Stomach smooth muscle (tissue), 2 donors: Measurements from ENCODE around the gene ZNF236.
A peak's percentile ranks its signal among the peaks of the same experiment; 100 is the strongest.

Experiments used
- H3K27ac ChIP-seq: one replicate; pipeline ENCODE4 v1.7.0; 2013; ENCODE audit warnings: mild to moderate bottlenecking, low read length, inconsistent platforms
- H3K27me3 ChIP-seq, 2 donors: one replicate each; pipeline ENCODE4 v1.7.0; 2013; ENCODE audit warnings: low read length in 2 of 2; ENCODE audit not compliant: insufficient read depth in 2 of 2, control insufficient read depth in 1 of 2
- H3K36me3 ChIP-seq, 2 donors: one replicate each; pipeline ENCODE4 v1.7.0; 2013; ENCODE audit warnings: low read length in 2 of 2; ENCODE audit not compliant: control insufficient read depth in 2 of 2, insufficient read depth in 2 of 2
- H3K4me1 ChIP-seq: one replicate; pipeline ENCODE4 v1.7.0; 2013; ENCODE audit warnings: low read length; ENCODE audit not compliant: control insufficient read depth, insufficient read depth
- H3K4me3 ChIP-seq, 2 donors: one replicate each; pipeline ENCODE4 v1.7.0; 2013; ENCODE audit warnings: low read length in 2 of 2
- H3K9ac ChIP-seq, 2 donors: one replicate each; pipeline ENCODE4 v1.7.0; 2013; ENCODE audit warnings: low read length in 2 of 2, mild to moderate bottlenecking in 1 of 2
- H3K9me3 ChIP-seq, 2 donors: one replicate each; pipeline ENCODE4 v1.7.0; 2013; ENCODE audit warnings: low read length in 2 of 2; ENCODE audit not compliant: control insufficient read depth in 2 of 2
- donor health status: healthy.
- donor health status: Pancreatic carcinoma.

The ZNF236 gene

DNA sequence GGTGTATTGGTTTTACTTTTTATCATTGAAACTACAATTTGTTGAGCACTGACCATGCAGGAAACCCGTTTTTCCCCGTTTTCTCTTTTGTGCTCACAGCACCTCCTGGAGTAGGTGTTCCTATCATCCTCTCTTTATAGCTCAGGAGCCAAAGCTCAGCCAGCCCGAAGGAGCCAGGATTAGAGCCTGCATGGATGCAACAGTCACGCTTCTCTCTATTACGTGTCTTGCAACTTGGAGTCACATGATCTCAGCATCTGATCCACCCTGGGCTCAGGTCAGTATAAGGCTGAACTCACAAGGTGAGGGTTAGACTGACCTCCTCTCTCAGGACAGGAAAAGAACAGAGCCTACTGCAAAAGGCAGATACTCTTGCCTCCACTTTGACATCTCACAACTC, 159.7 kb downstream of the ZNF236 start:
- H3K9me3 ChIP-seq: no peaks in the 10 kb centered on the region
- H3K27me3 ChIP-seq: no peaks in the 10 kb centered on the region
- H3K36me3 ChIP-seq: peaks cover 0 to 3% of the 10 kb centered on the region in 2 donors
- no peak overlapping the region for H3K4me3 ChIP-seq
- no peak overlapping the region for H3K27ac ChIP-seq
- H3K9ac ChIP-seq: no peak overlapping the region
- peaks cover 5% of the 10 kb centered on the region for H3K4me1 ChIP-seq

DNA sequence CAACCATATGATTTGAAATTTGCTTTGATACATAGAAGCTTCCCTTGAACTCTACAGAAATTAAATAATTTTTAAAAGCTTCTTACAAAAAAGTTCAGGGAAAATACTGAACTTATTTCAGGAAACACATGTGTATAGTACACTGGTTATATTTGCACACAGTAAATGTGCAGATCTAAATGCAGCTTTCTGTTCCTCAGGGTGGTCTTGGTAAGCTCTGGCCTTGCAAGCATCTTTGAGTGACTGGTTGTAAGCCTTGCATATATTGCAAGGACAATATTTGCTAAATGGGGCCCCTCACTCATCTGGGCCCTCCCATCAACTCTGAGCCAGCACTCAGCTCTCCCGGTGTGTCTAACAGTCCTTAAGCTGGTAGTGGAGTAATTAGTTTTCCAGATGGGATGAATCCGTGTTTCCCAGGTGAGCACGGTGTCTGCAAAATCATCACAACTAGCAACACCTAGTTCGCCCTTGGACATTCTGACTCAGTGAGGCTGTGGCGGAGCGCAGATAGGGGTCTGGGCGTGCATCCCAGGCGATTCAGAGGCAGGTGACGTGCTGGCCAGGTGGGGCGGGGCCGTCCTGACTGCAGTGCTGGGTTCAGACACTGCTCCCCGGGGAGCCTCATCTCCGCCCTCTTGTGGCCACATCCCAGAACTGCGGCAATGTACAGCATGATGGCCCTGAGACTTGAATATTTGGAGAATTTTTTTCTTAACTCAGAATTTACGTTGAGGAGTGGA, 160.7 kb downstream of the ZNF236 start:
- H3K4me1 ChIP-seq: peaks cover 5% of the 10 kb centered on the region
- H3K27me3 ChIP-seq: no peaks in the 10 kb centered on the region
- peaks cover 0 to 2% of the 10 kb centered on the region in 2 donors for H3K36me3 ChIP-seq
- H3K9me3 ChIP-seq: no peaks in the 10 kb centered on the region
- H3K27ac ChIP-seq: no peak overlapping the region
- H3K4me3 ChIP-seq: peak overlapping the region in 1 of 2 donors; percentile 35
- H3K9ac ChIP-seq: no peak overlapping the region

DNA sequence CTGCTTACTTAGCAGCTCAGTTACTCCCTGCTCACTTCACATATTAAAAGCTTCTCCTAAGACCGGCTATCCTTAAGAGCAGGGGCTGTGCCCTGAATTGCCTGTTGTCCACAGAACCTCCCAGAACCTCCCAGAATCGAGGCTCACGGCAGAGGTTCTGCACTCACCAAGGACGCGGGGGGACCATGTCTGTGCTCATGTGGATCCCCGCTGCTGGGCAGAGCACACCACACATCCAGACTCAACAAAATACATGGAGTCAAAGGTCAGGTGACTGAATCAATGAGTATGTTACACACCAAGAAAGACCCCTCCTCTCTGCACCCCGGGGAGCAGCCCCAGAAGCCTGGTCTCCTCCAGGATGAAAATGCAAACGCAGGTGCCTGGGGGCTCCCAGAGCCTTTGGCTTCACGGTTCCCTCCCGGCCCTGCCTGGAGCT, 161.3 kb downstream of the ZNF236 start:
- Histone ChIP-seq H3K9ac (no peak overlapping the region), H3K27ac (no peak overlapping the region), H3K9me3 (no peaks in the 10 kb centered on the region), H3K4me3 (no peak overlapping the region), H3K4me1 (peaks cover 5% of the 10 kb centered on the region), H3K27me3 (no peaks in the 10 kb centered on the region), H3K36me3 (peaks cover 0 to 2% of the 10 kb centered on the region in 2 donors)

DNA sequence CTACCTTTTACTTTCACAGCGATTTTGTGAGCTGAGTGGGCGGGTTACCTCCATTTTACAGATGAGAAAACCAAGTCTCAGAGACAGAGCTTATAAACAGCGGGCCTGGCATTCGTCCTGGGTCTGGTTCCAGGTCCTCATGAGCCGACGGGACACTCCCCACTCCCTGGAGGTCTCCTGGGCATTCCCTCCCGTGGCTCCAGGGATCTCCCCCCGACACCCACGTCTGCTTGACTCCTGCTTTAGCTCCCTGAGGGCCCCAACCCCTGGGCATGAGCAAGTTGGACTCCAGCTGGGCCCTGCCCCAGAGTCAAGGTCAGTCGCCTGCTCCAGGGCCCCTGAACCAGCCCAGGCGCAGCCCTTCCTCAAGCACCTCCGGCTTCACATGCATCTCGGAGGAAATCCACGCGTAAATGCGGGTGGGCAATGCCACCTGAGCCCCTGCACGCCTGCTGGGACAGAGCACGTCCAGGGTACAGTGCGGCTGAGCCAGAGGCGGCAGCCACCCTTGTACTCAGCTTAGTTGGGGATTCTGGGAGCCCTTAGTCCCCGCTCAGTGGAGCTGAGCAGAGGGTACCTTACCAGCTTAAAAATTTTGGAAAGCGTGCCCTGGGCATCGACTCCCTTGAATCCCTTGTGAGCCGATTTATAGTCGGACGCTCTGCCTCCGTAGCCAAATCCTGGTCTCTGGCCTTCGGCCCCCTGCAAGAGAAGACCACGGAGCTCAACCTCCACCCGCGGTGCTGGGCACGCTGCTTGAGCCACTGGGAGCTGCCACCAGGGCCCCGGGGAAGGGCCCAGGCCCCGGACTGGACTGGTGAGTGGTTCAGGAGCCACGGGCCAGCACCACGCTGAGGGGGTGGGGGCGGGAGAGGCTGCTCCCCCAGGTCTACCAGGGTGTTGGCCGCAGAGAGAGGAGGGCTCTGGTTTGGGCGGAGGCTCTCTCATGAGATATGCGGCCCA, 162.1 kb downstream of the ZNF236 start:
- Histone ChIP-seq H3K4me3 (no peak overlapping the region), H3K4me1 (peaks cover 5% of the 10 kb centered on the region), H3K9me3 (no peaks in the 10 kb centered on the region), H3K27me3 (no peaks in the 10 kb centered on the region), H3K9ac (no peak overlapping the region), H3K27ac (no peak overlapping the region), H3K36me3 (no peaks in the 10 kb centered on the region)

DNA sequence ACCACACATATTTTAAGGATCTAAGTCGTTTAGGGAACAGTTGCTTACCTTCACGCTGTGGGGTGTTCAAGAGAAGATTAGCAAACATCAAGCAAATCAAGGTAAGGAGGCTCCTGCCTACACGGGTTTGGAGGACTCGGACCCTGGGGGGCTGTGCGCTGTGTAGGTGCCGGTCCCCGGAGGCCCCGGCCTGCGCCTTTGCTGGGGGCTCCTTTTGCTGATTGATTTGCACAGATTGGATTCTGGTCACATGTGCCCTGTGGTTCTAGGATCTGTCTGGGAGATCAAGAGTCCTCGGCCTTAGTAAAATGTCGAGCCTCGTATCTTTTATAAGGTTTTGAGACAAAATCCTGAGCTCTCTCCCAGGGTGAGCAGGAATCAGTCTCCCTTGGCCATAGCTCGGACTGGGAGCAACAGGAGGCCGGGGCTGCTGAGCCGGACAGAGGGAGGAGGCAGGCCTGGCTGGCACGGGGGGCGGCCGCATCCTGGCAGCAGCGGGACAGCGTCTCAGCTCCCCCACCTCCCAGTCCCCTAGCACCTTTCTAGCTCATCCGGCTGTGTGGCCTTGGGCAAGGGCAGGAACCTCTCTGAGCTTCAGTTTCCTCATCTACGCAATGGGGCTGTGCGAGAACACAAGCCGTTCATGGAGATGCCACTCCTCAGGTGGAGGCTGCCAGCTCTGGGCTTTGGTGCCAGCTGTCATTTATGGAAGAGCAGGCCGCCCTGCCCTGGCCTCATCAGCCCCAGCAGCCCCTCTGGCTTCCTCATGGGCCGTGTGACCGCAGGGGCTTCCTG, 163.0 kb downstream of the ZNF236 start:
- Histone ChIP-seq H3K4me3 (no peak overlapping the region), H3K36me3 (no peaks in the 10 kb centered on the region), H3K9me3 (no peaks in the 10 kb centered on the region), H3K9ac (no peak overlapping the region), H3K27me3 (no peaks in the 10 kb centered on the region), H3K27ac (no peak overlapping the region), H3K4me1 (peaks cover 5% of the 10 kb centered on the region)

DNA sequence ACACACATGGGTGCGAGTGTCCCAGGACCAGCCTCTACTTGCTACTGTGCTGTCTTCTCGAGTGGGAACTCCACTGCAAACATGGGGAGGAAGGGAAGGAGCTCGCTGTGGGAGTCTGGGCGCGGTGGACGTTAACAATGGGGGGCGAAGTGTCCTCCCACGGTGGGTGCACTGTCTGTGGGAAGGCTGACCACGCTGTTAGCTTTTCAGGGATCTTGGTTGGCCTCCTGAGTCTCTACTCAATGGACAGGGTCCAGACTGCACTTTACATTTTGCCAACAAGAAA, 163.5 kb downstream of the ZNF236 start:
- Histone ChIP-seq H3K4me1 (peaks cover 5% of the 10 kb centered on the region), H3K9ac (no peak overlapping the region), H3K27me3 (no peaks in the 10 kb centered on the region), H3K9me3 (no peaks in the 10 kb centered on the region), H3K36me3 (no peaks in the 10 kb centered on the region), H3K27ac (no peak overlapping the region), H3K4me3 (no peak overlapping the region)

DNA sequence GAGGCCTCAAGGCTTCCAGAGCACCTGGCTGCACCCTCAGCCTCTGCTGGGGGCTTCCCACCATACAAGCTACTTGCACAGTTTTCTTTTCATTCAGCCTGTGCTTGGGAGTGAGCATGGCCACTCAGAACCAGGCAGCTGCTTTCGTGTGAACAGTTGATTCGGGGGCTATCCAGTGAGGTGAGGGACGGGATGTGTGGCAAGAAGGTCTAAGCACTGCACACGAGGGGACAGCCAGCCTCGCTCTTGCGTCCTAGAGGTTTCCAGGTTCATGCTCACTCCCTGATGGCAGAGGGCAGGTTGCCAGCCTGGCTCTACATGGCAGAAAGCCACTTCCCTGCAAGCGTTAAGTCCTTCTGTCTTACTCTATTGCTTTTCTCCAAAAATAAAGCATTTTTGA, 164.0 kb downstream of the ZNF236 start:
- no peaks in the 10 kb centered on the region for H3K9me3 ChIP-seq
- no peak overlapping the region for H3K9ac ChIP-seq
- H3K36me3 ChIP-seq: no peaks in the 10 kb centered on the region
- no peak overlapping the region for H3K4me3 ChIP-seq
- H3K27ac ChIP-seq: no peak overlapping the region
- peaks cover 5% of the 10 kb centered on the region for H3K4me1 ChIP-seq
- H3K27me3 ChIP-seq: no peaks in the 10 kb centered on the region

DNA sequence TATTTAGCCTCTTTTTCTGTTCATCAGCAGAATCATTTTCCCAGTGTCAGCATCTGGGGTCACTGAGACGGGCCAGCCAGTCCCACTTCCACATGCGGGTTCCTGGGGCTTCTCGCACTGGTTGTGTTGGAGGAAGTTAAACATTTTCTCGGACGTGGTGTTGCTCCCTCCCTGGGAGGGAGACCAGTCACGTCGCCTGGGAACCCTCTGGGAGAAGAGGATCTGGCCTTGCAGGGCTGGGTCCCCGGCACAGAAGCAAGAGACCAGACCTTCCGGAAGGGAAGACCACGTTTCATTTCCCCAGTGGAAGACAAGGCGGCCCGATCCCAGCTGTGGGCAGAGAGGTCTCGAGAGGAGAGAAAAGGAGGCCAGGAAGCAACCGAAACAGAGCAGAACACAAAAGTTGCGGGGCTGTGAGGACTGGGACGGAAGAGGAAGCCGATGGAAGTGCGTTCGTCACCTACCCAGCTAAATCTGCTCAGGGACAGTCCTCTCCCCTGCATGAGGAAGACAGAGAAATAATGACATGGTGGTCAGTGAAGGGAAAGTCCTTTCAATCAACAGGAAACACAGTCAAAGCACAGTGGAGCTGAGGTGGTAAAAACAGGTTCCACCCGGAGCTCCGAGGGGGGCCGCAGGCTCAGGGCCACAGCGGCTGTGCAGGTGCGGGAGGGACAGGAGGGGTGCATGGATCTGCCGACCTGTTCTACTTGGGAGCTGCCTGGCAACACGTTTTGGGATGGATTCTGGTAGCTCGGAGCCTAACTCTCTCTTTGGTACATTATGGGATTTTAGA, 165.9 kb downstream of the ZNF236 start:
- Histone ChIP-seq H3K9ac (no peak overlapping the region), H3K27ac (no peak overlapping the region), H3K27me3 (no peaks in the 10 kb centered on the region), H3K4me1 (peaks cover 2% of the 10 kb centered on the region), H3K9me3 (no peaks in the 10 kb centered on the region), H3K36me3 (no peaks in the 10 kb centered on the region), H3K4me3 (no peak overlapping the region)

DNA sequence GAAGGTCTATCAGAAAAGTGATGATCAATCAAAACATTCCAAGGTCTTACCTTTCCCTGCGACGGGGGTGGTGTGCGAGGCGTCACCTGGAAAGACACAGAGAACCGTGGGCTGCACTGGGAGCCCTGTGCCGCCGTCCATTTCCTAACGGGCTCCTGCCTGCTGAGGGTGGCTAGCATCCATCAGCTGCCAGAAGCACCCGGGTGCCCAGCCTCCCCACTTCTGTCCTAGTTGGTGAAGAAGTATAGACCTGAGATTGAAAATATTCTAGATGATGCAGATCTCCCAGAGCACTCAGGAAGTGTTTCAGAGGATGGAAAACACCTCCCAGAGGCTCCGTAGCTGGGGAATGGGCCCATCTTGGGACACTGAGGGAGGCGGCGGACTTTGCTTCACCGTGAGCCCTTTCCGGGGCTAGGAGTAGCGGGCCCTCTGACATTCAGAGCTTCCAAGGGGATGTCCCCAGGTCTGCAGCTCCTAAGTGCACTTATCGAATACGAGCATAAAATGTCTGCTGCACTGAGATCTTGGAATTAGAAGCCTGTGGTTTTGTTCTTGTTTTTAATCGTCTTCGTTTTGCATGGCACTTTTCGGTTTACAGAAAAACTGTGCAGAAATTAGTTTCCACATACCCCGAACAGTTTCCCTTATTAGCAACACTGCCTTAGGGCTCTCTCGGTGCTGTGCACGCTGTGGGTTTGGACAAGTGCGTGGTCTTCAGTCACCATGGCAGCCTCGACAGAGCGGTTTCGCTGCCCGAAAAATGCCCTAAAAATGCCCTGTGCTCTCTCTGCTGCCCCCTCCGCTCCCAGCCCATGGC, 166.7 kb downstream of the ZNF236 start:
- no peak overlapping the region for H3K9ac ChIP-seq
- H3K4me1 ChIP-seq: no peaks in the 10 kb centered on the region
- H3K4me3 ChIP-seq: no peak overlapping the region
- no peaks in the 10 kb centered on the region for H3K27me3 ChIP-seq
- H3K36me3 ChIP-seq: no peaks in the 10 kb centered on the region
- H3K9me3 ChIP-seq: no peaks in the 10 kb centered on the region
- H3K27ac ChIP-seq: no peak overlapping the region
